CD4-positive, alpha-beta T cell treated with Interleukin-21 for 1 hour (primary cell): ENCODE results near the gene KCTD16.

Experiments
- DNase-seq: peaks from one replicate; pipeline ENCODE4 v3.0.0-alpha.2; 2020

KCTD16 gene

DNA sequence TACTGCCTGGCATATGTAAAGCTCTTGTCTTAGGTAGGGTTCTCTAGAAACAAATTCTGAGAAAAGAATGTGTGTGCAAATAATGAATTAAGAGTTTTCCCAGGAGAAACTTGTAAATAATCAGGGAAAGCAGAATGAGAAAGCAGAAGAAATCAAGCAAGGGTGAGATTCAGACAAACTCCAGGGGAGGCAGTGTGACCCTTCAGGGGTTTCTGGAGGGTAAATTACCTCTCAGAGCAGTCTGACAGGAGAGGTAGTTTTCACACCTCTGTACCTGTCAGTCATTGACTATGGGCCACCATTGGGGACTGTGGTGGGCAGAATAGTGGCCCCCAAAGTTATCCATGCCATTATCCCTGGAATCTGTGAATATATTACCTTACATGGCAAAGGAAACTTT, 124.6 kb downstream of the KCTD16 start:
- DNase-seq = no peak

DNA sequence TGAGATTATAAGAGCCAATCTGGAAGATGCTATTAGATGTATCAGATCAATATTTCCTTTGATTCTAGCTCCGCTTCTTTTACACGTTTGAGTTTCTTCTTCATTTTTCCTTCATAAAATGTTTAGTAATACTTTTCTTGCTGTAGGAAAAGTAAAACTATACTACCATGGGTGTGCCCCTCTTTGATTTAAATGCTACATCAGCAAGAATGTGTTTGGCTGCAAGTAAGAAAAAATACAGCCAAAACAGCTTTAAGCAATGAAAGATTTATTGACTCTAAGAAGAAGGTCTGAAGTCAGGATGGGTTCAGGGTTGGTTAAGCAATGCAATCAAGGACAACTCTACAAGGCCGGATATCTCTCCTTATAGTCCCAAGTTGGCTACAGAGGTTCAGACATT, 126.4 kb downstream of the KCTD16 start:
- no peak for DNase-seq

DNA sequence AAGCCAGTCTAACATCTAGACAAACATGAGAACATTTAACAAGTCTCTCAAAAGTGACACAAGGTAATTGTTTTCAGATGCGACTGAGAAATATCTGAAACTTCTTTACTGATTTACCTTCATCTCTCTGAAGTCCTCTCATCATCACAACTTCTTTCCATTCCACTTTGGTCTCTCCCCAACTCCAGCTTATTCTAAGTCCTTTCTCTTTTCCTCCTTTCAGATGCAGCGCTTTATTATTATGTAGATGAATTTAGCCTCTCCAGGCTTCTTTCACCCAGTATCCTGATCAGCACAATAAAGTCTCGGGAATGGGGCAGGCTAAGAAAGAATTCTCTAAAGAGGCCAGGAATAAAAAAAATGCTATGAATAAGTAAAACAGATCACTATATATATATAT, 128.0 kb downstream of the KCTD16 start:
- no peak for DNase-seq

DNA sequence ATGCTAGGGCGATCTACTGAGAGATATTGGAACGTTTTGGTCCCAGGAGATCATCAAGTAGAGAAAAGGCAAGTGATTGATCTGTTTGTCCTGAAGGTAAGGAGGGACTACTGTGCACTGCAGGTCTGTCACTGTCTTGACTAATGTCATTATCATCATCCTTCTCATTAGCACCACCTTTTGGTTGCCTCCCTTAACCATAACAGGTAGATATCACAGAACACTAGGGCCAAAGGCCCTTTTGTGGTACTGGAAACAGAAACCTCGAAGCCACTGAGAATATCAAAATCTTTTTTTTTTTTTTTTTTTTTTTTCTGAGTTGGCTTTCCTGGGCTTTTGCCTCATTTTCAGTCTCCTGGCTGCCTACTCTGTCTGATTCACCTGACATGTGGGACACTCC, 134.0 kb downstream of the KCTD16 start:
- DNase-seq = no peak

DNA sequence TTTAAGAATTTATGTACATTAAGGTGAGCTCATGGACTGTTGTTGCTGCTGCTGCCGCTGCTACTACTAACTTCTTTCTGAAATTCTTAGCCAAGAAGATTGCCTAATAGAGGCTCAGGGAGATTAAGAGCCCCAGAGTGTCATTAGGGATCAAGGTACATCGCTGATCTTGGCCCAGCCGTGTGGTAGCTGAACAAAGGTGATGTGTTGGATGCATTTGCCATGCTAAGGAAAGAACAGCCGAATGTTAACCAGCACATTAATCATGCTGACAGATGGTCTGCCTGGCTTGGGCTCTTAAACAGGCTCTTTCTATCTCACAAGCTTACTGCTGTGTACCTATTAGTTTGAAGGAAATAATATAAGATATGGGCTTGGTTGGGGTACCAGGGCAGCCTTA, 137.1 kb downstream of the KCTD16 start:
- DNase-seq = no peak

DNA sequence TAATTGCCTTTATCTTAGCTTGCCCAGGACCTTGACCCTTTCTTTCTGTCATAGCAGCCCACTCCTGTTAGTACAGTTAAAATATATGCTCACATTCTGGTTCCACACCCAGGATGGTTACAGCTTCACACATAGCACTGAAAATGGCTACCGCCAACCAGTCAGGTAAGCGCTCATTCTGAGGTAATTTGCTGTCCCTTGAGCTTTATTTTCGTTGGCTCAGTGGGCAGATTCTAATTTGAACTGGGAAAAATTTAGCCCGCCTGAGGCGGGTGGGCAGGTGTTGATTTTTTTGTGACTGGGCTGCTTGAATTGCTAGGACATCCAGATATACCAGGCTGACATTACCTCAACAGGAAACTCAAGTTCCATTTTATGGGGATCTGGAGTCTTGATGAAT, 137.5 kb downstream of the KCTD16 start:
- DNase-seq = no peak

DNA sequence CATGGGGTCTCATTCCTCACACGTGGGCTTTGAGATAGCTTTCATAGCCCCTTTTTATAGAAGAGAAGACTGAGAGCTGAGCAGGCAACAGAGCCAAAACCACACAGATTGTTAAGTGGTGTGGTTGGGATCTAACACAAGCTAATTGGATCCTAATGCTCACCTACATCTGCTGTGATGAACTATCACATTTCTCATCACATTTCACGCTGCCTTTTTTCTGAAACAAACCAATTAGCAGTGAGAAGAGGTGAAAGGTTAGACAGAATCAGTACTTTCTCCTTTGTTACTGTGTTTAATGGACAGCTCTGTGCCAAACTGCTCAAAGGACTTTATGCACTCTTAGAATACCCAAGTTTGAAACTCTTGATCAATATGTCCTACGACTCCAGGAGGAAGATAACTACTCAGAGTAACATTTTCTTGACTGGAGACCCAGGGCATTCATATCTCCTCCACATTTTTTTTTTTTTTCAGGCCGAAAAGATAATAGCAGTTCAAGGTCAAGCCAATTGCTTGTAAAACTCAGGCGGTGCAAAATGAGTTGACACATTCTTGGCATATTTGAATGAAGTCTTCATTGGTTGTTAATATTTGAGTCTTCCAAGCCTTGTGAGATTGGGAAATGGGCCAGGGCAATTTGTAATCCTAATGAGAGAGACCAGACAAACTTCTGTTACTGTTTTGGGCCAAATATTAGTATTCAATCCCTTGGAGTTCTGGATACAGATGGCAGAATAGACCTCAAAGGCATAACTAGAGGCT, 138.4 kb downstream of the KCTD16 start:
- no peak for DNase-seq

DNA sequence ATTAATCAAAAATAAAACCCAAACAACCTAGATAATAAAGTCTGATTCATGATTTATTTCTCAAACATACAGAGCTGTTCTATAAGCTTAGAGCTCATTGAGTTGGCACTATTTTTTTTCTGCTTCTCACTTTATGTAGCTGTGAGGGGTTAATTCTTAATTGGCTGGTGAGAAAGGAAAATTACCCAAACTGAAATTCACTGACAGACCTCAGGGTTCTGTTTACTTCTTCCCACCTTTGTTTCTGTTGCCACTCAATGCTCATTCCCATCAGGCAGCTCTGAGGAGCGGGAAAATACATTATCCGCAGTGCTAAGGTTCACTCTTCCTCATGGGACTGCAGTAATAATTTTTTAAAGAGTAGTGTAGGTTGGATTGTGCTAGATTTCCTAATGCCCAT, 139.9 kb downstream of the KCTD16 start:
- no peak for DNase-seq

DNA sequence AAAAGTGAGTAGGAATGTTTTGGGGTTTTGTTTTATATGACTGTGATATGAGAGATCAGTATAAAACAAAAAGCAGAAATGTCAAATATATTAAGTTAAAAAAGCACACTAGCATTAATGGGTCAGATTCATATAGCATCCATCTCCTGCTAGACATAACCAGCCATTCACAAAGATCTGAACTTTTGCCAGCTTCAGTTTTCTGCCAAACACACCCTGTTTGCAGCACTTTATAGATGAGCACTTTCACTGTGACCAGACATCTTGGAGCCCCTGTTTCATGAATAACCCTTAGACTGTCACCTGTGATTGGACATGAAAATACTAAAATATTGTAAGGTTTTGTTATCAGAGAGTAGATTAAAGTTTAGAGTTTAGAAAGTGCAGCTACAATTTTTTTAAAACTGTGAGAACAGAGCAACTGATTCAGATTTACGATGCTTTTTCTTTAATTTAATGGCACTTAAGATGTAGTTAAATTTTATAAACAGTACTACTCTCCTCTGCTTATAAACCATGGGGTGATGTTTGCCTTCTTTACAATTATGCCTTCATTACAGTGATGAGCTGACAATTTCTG, 142.6 kb downstream of the KCTD16 start:
- DNase-seq = no peak

DNA sequence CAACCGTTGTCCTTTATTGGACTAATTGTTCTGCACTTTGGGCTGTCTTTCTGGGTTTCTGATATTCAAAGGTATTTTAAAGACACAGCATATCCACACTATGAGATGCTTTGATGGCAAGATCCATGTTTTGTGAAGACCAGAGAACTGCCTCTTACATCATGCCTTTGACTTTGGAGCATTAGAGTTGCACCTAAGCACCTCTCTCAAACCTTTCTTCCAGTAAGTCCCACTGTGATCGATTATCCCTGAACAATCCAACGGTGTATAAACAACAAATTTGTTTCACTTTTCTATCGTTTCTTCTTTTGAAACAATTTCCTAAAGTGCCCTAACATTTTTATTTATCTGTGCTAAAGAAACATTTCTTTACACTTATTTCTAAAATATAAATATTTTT, 144.4 kb downstream of the KCTD16 start:
- DNase-seq = no peak

DNA sequence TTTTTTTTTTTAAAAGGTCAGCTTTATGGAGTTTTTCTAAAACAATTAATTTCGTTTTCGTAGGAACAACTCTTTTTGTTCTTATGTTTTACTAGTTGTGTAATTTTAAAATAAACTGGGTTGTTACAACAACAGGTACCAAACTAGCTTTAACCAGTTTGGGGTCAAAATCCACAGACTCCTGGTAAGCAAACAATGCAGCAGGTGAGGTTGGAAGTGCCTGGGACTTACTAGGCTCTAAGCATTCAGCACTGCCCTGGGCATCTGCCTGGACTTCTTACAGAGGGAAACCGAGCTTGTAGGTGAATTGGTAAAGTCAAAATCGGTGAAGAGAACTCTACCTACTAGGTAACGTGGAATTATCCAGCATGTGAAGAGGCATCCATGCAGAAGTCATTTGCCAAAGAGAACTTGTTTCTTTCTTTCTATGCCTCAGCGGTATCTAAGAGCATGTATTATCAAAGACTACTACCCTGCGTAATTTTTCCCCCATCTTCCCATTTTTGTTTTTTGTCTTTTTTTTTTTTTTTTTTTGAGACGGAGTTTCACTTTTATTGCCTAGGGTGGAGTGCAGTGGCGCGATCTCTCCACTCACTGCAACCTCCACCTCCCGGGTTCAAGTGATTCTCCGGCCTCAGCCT, 145.4 kb downstream of the KCTD16 start:
- DNase-seq = no peak

DNA sequence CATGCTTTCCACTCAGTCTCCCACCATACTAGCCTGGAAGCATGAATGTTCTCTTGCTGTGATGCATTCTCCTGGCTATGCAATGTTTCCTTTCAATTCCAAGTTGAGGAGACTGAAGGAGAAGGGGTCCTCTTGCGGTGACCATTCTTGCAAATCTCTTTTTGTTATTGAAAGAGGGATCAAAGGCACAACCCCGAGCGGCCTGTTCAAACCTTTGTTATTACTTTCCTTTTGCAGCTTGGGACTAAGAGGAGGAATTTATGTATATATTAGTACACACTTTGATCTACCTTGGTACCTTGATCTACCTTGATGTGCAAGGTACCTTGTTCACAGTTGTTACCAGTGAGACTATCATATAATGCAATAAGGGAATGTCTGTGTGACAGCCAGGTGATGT, 147.3 kb downstream of the KCTD16 start:
- DNase-seq = no peak

DNA sequence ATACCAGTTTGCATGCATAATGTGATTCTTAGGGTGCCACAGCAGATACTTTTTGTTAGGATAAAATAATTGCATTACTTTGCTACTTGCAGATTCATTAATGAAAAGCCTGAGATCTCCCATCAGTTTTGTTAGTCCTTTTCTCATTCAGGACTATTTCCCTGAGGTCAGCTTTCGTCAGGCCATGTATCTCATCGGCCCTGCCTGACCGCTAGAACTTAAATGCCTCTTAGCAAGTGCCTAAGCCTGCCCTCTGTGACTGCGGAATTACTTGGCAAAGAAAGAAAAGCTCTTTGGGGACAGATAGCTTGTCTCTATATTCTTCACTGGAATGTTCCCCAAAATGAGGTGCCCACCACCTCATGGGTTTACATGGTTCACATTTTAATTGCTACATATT, 147.8 kb downstream of the KCTD16 start:
- DNase-seq = no peak

DNA sequence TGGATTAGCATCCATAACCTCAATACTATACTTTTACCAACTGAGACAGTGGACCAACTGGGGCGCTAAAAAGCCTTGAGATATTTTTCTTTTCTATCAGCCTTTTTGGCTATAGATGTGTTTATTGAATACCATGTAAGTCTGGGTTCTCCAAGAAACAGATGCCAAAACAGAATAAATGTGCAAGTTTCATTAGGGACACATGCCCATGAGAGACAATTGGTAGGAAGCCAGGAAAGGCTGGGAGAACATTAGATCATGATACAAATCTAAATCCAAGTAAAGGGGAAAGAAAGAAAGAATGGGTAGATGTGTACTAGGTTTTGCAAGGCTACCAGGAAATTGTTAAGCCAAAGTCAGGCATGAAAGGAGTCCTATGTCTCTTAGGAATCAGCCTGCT, 152.5 kb downstream of the KCTD16 start:
- DNase-seq = no peak

DNA sequence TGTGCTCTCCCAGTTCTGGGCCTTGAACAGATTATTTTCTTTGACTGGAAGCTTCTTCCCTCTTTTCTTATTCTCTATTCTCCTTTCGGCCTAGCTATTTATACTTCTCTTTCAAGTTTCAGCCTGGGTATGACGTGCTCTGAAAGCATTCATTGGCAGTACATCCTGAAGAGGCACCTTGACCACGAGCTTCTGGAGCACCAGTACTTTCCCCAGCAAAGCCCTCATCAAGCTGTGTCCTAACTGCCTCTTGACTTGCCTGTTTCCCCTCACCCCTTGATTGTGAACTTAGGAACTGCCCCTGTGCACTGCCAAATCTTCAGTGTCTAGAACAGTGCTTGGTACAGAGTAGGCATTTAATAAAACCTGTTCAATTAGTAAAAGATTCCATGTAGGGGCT, 154.9 kb downstream of the KCTD16 start:
- no peak for DNase-seq

DNA sequence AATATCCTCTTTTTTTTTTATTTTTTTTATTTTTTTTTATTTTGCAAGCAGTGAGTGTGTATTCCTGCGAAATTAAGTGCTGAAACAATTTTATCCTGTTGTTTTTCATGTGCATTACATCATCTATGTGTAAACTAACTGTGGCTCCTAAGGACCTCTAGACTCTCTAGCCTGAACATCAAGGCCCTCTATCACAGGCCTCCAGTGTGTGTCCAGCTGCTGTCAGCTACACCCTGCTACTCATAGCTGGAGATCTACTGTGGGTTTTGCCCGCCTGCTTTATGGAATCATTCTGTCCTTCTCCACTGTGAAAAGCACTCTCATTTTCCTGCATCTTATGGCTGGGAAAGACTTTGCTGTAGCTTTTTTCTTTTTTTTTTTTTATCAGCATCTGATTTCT, 157.8 kb downstream of the KCTD16 start:
- DNase-seq = no peak

DNA sequence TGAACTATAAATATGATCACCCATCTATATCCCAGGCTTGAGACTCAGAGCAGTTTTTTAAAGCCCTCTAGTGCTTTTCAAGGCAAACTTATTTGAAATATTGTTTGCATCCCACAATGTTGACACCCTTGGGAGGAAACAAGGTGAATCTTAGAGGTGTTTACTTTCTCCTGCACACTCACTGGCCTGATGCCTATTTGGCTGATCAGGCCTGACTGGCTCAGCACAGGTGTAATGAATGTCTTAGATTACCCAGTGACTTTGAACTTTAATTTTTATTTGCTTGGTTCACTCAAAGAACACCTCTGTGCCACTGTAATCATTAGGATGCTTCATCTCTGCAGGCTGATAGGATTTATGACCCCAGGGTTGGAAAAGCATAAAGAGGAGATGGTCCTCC, 158.3 kb downstream of the KCTD16 start:
- DNase-seq = no peak

DNA sequence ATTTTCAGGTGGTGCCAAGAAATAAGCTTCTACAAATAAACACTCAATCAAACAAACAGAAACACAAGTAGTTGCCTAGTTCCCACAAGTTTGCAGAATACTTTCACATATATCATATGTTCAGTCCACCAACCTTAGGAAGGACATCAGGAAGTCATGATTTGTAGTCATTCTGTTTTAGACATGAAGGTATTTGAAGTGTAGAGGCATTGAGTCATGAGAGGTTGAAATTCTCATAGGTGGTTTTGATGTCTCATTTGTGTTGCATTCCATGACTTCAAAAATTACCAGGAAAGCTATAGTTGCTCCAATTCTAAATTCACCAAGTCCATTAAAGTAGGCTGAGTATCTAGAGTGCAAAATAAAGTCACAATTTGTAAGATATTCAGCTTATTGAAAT, 159.0 kb downstream of the KCTD16 start:
- no peak for DNase-seq

DNA sequence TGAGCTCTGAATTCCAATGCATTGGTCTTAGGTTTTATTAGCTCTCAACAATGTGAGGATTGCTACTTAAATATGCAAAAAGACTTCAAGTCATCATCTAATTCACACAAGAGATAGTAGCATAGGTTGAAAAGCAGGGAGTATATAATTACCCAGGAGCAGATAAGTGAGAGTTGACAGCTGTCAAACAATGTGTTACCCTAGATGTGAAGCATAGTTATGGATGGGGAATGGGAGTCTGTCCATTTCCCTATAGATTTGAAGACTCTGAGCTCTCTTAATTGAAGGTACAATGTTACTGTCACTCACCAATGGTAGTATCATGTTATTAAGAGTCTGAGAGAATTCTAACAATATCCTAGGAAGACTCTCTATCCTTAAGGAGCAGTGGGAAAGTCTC, 160.7 kb downstream of the KCTD16 start:
- no peak for DNase-seq

DNA sequence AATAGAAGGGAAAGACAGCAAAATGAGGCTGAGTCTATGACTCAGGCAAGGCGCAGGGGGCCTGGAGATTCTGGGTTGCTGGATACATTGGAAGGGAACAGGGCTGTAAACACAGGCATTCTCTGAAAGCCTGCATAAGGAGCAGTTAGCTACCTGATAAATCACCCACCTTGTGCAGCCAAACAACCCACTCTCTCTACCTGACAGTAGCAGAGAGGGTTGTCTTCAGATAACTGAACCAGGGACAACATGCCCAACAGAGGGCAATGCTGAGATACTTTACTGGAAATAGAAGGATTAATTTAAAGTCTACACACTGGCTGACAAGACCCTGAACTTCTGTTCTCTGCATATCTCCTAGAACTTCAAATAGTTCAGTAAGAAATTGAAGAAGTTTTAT, 161.6 kb downstream of the KCTD16 start:
- DNase-seq = no peak

DNA sequence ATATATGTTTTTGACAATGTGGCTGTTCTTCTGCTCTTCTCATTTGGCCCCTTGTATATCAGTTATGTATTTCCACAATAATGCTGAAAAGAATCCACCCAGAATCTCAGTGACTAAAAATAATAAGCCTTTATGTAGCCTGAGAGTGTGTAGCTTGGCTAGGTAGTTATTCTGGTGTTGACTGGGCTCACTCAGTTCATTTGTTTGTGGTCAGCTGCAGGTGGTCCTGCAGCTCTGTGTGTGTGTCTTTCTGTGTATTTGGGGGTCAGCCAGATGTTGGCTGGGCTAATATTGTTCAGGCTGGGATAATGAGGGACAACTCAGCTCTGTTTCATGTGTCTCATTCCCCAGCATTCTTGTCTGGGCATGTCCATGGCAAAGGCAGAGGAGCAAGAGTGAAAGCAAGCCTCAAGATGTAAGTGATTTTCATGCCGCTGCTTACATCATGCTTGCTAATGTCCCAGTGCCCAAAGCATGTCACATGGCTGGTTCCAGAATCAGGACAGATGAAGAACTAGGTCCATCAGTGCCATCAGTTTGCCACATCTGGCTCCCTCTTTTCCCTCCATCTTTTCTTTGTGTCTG, 162.8 kb downstream of the KCTD16 start:
- no peak for DNase-seq

DNA sequence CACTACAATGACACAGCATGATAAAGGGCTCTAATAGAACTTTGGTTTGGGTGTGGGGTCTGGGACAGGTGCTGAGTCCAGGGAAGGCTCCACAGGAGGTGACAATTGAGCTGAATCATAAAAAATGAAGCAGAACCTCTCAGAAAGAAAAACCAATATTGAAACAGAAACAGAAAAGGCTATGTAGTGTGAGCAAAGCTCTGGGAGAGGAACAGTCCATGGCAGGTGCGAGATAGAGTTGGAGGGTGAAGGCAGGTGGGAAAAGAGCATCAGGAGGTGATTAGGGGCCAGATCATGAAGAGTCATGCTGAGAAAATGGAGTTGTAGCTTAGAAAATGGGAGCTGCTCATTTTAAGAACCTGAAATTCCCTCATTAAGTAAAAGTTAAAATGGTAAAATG, 164.9 kb downstream of the KCTD16 start:
- no peak for DNase-seq

DNA sequence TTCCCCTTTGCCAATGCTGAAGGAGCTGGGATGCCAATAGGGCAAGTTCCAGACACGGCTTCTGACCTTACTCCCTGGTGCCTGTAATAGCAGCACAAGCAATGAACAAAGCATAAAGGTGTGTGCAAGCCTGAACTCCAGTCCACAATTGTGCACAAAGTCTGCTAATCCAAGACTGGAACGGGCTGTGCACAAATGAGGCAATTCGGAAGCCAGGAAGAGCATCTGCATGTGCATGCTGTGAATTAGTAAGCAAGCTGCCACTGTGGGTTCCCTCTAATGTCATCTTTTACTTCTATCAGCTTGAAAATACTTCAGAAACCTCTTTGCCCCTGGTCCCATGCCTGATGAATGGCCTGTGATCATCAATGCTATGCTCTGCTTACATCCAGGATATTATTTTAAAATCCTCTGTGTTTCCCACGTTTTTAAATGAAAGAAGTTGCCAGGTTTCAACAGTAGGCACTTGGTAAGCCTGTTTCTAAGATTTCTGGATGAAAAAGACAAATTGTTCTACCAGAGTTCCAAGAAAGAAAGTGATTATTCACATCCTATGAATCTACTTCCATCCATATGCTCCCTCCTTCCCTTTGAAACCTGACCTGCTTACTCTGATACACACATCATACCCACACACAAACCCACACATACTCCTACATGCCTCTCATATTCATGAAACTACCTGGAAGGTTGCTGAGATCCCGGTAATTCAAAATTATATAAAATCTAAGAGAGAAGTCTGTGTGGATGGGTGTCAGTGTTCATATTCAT, 165.7 kb downstream of the KCTD16 start:
- no peak for DNase-seq

DNA sequence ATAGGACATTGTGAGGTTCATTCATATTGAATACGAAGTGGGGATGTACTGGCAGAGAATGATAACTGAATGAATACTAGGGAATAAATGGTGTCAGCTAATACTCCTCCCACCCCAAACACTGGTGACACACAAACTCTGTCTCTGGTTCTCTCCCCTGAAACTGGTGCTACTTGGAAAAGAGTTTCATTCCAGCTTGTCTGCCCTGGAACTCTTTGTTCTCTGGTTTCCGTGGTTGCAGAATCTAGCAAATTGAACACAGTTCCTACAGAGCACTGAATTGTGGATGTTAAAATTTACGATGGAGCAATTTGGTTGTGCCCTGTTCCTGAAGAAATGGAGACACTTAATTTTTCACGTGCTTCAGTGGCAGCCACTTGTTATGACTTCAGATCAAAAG, 181.7 kb downstream of the KCTD16 start:
- DNase-seq = no peak
